Testis (tissue), 3 donors: Measurements from ENCODE around the gene ZNF786. TPM values are rescaled to one million over a fixed set of nuclear protein-coding genes. Genes with fewer than 3 reads are reported as not detected.
"Not testable (repeated sequence)": the region's sequence is repeated elsewhere in the genome, so short reads cannot be mapped to it uniquely, and the experiment has no call there.

Experiments used
- DNase-seq: peaks from one replicate; pipeline ENCODE4 v3.0.0-alpha.2; 2019
- H3K27ac ChIP-seq, 2 donors: fragments of 200-600 bp; sonication (generic); one replicate each; pipeline ENCODE4 v1.5.1; 2019
- H3K27me3 ChIP-seq: fragments of 200-600 bp; sonication (generic); one replicate; pipeline ENCODE4 v1.5.1; 2019
- H3K36me3 ChIP-seq: fragments of 200-600 bp; sonication (generic); one replicate; pipeline ENCODE4 v1.5.1; 2017; ENCODE audit warnings: low read depth; ENCODE audit errors: missing control alignments
- H3K4me1 ChIP-seq: fragments of 200-600 bp; sonication (generic); one replicate; pipeline ENCODE4 v1.5.1; 2019
- H3K4me3 ChIP-seq, 2 donors: fragments of 200-600 bp; sonication (generic); one replicate each; pipeline ENCODE4 v1.5.1; 2017 to 2019
- H3K9me3 ChIP-seq: fragments of 200-600 bp; sonication (generic); one replicate; pipeline ENCODE4 v1.5.1; 2017
- POLR2A ChIP-seq: fragments of 450-650 bp; IDR thresholded peaks from one replicate; pipeline ENCODE4 v1.6.1; 2017; ENCODE audit warnings: antibody characterized with exemption, mild to moderate bottlenecking, moderate library complexity
- WGBS, 2 donors: methylation state at CpG; one replicate each; pipeline ENCODE4 v1.1.5; 2018; 5-methylcytosine and 5-hydroxymethylcytosine counted together
- intact Hi-C: fragments of 100-400 bp; cut with DNase I; formaldehyde crosslinking; loops from one replicate; pipeline ENCODE4 v1.15.1; 2023; ENCODE audit warnings: low total_unique reads
- polyA plus RNA-seq: library from polyadenylated mRNA; stranded (reverse); fragments of 350-450 nt; fragmentation: Illumina TruSeq; extraction: RNeasy Lipid Tissue Mini Kit (QIAGEN cat#74804); gene quantifications from one replicate; pipeline ENCODE4 v1.2.3, GENCODE V29; 2014; ENCODE audit warnings: low read depth, low replicate concordance; ENCODE audit not compliant: insufficient read depth
- total RNA-seq, 2 donors: library from RNA; depleted of rRNA; stranded (reverse); fragments of >200 nt; gene quantifications; one replicate each; pipeline ENCODE4 v1.2.3, GENCODE V29; 2016
- TF ChIP-seq, protein P1 (sequence below), 3 experiments: fragments of 450-650 bp in 2 of 3; fragments of 200-600 bp in 1 of 3; sonication (generic) in 1 of 3; IDR thresholded peaks; one replicate each; pipeline ENCODE4 v1.5.1; 2016 to 2019; ENCODE audit warnings: antibody characterized with exemption in 3 of 3, mild to moderate bottlenecking in 2 of 3, moderate library complexity in 1 of 3

Gene ZNF786
- total and polyA plus RNA-seq, 3 donors from 2014 or later, result 2.6 to 8.8 (median 8.3) TPM

DNA sequence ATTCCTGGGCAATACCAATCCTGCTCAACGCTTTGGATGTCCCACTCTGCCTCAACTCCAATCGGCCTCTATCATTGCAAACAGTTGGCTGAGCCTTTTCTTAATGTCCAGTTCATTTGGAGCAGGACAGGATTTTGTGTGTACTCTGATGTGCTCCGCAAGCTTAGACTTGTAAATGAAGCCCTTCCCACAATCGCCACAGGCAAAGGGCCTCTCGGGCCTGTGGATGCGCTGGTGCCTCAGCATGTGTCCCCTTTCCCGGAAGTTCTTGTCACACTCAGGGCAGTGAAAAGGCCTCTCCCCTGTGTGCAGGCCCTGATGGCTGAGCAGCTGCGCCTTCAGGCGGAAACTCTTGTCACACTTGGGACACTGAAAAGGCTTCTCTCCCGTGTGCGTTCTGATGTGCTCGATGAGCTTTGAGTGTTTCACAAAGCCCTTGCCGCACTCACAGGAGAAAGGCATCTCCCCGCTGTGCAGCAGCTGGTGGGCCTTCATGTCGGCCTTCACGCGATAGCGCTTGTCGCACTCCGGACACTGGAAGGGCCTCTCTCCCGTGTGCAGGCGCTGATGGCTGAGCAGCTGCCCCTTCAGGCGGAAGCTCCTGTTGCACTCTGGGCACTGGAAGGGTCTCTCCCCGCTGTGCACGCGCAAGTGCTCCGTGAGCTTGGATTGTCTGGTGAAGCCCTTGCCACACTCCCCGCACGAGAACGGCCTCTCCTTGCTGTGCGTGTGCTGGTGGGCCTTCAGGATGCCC, 20.0 kb downstream of the ZNF786 start:
- H3K27ac ChIP-seq, result no peak overlapping the region
- no peaks in the 10 kb centered on the region for H3K36me3 ChIP-seq
- peaks cover 4% of the 10 kb centered on the region for H3K4me1 ChIP-seq
- WGBS, 2 donors, result 76 to 79% methylated on average over 19 to 31 of the region's 31 CpGs
- H3K9me3 ChIP-seq, result no peaks in the 10 kb centered on the region
- peak overlapping the region; percentile 54 to 62 for H3K4me3 ChIP-seq
- no peak for DNase-seq
- intact Hi-C loops, result no loop called here
- H3K27me3 ChIP-seq, result no peaks in the 10 kb centered on the region
- no peak for TF ChIP-seq POLR2A
- TF ChIP-seq, protein P1, sequence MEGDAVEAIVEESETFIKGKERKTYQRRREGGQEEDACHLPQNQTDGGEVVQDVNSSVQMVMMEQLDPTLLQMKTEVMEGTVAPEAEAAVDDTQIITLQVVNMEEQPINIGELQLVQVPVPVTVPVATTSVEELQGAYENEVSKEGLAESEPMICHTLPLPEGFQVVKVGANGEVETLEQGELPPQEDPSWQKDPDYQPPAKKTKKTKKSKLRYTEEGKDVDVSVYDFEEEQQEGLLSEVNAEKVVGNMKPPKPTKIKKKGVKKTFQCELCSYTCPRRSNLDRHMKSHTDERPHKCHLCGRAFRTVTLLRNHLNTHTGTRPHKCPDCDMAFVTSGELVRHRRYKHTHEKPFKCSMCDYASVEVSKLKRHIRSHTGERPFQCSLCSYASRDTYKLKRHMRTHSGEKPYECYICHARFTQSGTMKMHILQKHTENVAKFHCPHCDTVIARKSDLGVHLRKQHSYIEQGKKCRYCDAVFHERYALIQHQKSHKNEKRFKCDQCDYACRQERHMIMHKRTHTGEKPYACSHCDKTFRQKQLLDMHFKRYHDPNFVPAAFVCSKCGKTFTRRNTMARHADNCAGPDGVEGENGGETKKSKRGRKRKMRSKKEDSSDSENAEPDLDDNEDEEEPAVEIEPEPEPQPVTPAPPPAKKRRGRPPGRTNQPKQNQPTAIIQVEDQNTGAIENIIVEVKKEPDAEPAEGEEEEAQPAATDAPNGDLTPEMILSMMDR (IDR thresholded peaks at IDR 0.05), result no peak

DNA sequence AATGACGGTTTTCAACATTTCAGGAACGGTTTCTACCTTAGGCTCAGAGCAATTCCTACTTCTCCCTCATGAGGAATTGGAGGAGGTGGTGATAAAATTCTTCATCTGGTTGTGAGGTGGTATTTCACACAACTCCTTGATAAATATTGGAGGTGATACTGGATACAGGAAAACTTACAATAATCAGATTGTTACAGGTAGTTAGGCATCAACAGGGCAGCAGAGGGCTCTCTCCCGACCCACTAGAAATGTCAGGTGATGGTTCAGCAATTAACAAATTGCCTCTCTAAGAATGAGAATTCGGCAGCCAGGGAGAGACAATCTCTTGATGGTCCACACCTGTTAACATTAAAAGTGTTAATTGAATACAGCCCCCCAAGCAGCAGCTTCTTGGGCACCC, 22.6 kb downstream of the ZNF786 start:
- intact Hi-C loops, result loop anchor here (5.0 kb wide), 1 partner anchor 61 kb away; no protein-coding TSS in a partner anchor
- H3K36me3 ChIP-seq, result no peaks in the 10 kb centered on the region
- TF ChIP-seq, protein P1 (IDR thresholded peaks at IDR 0.05), result no peak
- TF ChIP-seq POLR2A, result no peak
- H3K27me3 ChIP-seq, result no peaks in the 10 kb centered on the region
- H3K9me3 ChIP-seq, result no peaks in the 10 kb centered on the region
- H3K4me3 ChIP-seq, result no peak overlapping the region
- no peak overlapping the region for H3K27ac ChIP-seq
- WGBS, 2 donors, result 68 to 76% methylated on average over 4 of the region's 4 CpGs
- no peak for DNase-seq
- H3K4me1 ChIP-seq, result peaks cover 4% of the 10 kb centered on the region

DNA sequence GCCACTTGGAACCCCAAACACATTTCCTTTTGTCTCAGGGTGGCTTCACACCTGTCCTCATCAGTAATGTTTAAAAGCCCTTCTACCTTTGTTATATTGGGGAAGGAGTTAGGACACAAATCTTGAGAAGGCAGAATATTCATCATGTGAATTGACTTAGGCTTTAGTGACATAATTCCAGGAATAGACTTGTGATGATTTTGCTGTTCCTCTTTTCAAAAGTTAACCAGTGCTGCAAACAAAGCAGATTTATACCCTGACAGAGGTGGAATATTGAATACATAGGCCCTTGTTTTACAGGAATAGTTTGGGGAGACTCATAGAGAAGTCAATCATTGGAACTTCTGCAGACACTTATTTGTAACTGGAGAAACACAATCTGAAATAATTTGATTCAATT, 27.0 kb downstream of the ZNF786 start:
- H3K9me3 ChIP-seq, result no peaks in the 10 kb centered on the region
- no peak overlapping the region for H3K4me3 ChIP-seq
- no peak overlapping the region for H3K27ac ChIP-seq
- intact Hi-C loops, result no loop called here
- DNase-seq, result no peak
- TF ChIP-seq, protein P1 (IDR thresholded peaks at IDR 0.05), result no peak
- TF ChIP-seq POLR2A, result no peak
- H3K27me3 ChIP-seq, result no peaks in the 10 kb centered on the region
- no peaks in the 10 kb centered on the region for H3K36me3 ChIP-seq
- H3K4me1 ChIP-seq, result peaks cover 4% of the 10 kb centered on the region

DNA sequence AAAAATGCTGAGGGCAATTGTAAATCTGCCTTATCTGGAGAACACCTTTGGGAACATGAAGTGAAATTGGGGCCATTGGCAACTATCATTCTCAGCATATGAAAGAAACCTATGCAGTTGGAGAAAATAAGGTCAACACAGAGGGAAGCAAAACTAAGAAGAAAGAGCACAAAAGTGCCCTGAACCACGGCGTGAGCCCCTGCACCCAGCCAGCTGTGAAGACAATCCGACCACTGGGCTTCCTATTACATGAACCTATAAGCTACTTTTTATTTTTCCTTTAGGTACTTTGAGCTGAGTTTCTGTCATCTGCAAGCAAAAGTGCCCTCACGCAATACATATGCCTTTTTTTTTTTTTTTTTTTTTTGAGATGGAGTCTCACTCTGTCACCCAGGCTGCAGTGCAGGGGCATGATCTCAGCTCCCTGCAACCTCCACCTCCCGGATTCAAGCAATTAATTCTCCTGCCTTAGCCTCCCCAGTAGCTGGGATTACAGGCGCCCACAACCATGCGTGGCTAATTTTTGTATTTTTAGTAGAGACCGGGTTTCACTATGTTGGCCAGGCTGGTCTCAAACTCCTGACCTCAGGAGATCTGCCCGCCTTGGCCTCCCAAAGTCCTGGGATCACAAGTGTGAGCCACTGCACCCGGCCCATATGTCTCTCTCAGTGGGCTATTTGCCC, 28.2 kb downstream of the ZNF786 start:
- H3K27ac ChIP-seq, H3K4me1 ChIP-seq, H3K9me3 ChIP-seq, H3K36me3 ChIP-seq, H3K27me3 ChIP-seq, DNase-seq, H3K4me3 ChIP-seq, intact Hi-C loops: not testable (repeated sequence)
- WGBS, 2 donors, result 81 to 89% methylated on average over 10 of the region's 10 CpGs

DNA sequence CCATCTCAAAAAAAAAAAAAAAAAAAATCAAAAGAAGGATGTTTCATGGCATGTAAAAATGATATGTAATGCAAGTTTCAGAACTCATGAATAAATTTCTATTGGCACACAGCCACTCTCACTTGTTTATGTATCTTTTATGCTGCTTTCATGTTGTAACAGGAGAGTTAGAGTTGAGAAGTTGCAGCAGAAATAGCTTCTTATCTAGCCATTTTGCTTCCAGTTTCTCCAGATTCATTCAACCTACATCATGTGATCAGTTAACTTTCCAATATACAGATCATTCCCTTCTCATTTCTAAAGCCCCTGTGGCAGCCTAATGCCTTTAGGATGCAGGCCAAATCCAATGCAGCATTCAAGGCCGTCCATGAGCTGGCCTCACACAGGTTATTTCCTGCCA, 30.4 kb downstream of the ZNF786 start:
- intact Hi-C loops, result no loop called here
- H3K36me3 ChIP-seq, result no peaks in the 10 kb centered on the region
- no peak for TF ChIP-seq POLR2A
- TF ChIP-seq, protein P1 (IDR thresholded peaks at IDR 0.05), result no peak
- H3K27ac ChIP-seq, result no peak overlapping the region
- H3K27me3 ChIP-seq, result no peaks in the 10 kb centered on the region
- H3K4me1 ChIP-seq, result no peaks in the 10 kb centered on the region
- DNase-seq, result no peak
- WGBS, 2 donors, result 40 to 65% methylated on average over 1 of the region's 1 CpG
- no peaks in the 10 kb centered on the region for H3K9me3 ChIP-seq
- no peak overlapping the region for H3K4me3 ChIP-seq
